GM21717 (cell line): Measurements from ENCODE around the gene MRPS14.

Source experiments
- ATAC-seq: cut with Tn5 transposase; IDR thresholded peaks from one replicate; pipeline ENCODE4 v1.9.1; 2021; ENCODE audit warnings: mild to moderate bottlenecking, moderate library complexity; ENCODE audit not compliant: unreplicated experiment

MRPS14 gene

GRCh38 chr1:174988986-174989385 lies 34.2 kb downstream of the MRPS14 start:
- no peak for ATAC-seq

- no peak for ATAC-seq
These were observed 34.7 kb downstream of the MRPS14 start for GRCh38 chr1:174988539-174988938.

GRCh38 chr1:174984952-174985351 lies 38.3 kb downstream of the MRPS14 start:
- ATAC-seq = no peak

- no peak for ATAC-seq
These were observed 40.1 kb downstream of the MRPS14 start for GRCh38 chr1:174982971-174983689.

- ATAC-seq = no peak
These were observed 46.7 kb downstream of the MRPS14 start for GRCh38 chr1:174976436-174977108.

- no peak for ATAC-seq
These were observed 47.5 kb downstream of the MRPS14 start for GRCh38 chr1:174975764-174976163.

- no peak for ATAC-seq
These were observed 48.5 kb downstream of the MRPS14 start for GRCh38 chr1:174974711-174975119.

- ATAC-seq = no peak
These were observed 51.3 kb downstream of the MRPS14 start for GRCh38 chr1:174971902-174972301.

GRCh38 chr1:174971466-174971865 lies 51.8 kb downstream of the MRPS14 start:
- no peak for ATAC-seq

- ATAC-seq = peak; percentile 51
These were observed 53.2 kb downstream of the MRPS14 start for GRCh38 chr1:174969977-174970376.

GRCh38 chr1:174968750-174969244 lies 54.4 kb downstream of the MRPS14 start:
- peak; percentile 72 for ATAC-seq

GRCh38 chr1:174967845-174968705 lies 55.1 kb downstream of the MRPS14 start:
- no peak for ATAC-seq

- ATAC-seq = no peak
These were observed 57.1 kb downstream of the MRPS14 start for GRCh38 chr1:174966008-174966572.

GRCh38 chr1:174965362-174966007 lies 57.7 kb downstream of the MRPS14 start:
- no peak for ATAC-seq

GRCh38 chr1:174964972-174965361 lies 58.3 kb downstream of the MRPS14 start:
- no peak for ATAC-seq

- ATAC-seq = no peak
These were observed 58.8 kb downstream of the MRPS14 start for GRCh38 chr1:174964261-174964971.

- ATAC-seq = no peak
These were observed 59.6 kb downstream of the MRPS14 start for GRCh38 chr1:174963529-174964125.
